Activated naive CD4-positive, alpha-beta T cell treated with anti-CD3 and anti-CD28 coated beads, Interleukin-2, amount 50 U/mL, for 72 hours (primary cell): ENCODE results near the gene KCP. TPM values are rescaled to one million over a fixed set of nuclear protein-coding genes. Genes with fewer than 3 reads are reported as not detected.

Experiments
- ATAC-seq, 2 donors: fragments of 150-1000 bp; cut with Tn5 transposase; 2 replicates each; pipeline ENCODE4 v1.10.0; 2021; ENCODE audit warnings: mild to moderate bottlenecking in 2 of 2, moderate library complexity in 2 of 2
- DNase-seq, 2 donors: peaks; one replicate each; pipeline ENCODE4 v3.0.0; 2021 to 2022; ENCODE audit warnings: low spot score in 2 of 2
- H3K27ac Mint-ChIP-seq, 2 donors: one replicate each; pipeline ENCODE4 v1.8.0; 2022; ENCODE audit warnings: mild to moderate bottlenecking in 2 of 2, mixed read lengths in 2 of 2
- H3K36me3 Mint-ChIP-seq, 2 donors: one replicate each; pipeline ENCODE4 v1.8.0; 2022; ENCODE audit warnings: mixed read lengths in 2 of 2
- H3K9me3 Mint-ChIP-seq, 2 donors: one replicate each; pipeline ENCODE4 v1.8.0; 2022; ENCODE audit warnings: mixed read lengths in 2 of 2
- total RNA-seq, 2 donors: library from RNA; stranded (reverse); gene quantifications; one replicate each; pipeline ENCODE4 v1.2.3, GENCODE V29; 2022

Gene KCP
- total RNA-seq, 2 donors from 2014 or later, result 0.16 TPM

DNA sequence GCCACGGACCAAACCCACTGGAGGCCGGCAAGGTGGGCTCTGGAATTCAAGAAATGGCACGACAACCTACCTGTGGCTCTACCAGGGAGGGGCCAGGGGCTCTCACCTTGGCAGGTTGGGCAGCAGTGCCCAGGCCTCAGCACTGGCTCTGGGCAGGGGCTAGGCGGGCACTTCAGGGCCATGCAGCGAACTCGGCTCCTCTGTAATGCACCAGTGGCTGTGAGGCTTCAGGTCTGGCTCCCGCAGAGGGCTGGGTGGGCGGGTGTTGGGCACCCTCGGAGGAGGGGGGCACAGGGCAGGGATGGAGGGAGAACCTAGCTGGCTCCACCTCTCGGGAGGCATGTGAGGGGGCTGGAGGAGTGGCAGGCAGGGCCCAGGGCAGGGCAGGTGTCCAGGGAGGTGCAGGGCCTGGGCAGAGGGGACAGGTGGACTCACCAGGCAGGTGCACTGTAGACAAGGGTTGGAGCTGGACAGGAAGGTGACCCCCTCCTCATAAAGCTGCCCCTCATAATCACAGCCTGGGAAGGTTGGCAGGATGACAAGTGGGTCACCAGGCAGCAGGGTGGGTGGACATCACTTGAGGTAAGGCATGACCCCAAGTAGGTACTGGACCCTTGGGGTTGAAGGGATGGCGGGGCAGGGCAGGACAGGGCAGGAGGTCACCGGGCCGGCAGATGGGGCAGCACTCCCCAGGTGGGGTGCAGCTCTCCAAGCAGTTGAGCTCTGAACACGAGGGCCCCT lies 6.7 kb downstream of the KCP start:
- no peak for ATAC-seq
- DNase-seq, result no peak
- H3K27ac Mint-ChIP-seq, result no peak overlapping the region
- peaks cover 0 to 6% of the 10 kb centered on the region in 2 donors for H3K9me3 Mint-ChIP-seq
- no peaks in the 10 kb centered on the region for H3K36me3 Mint-ChIP-seq

DNA sequence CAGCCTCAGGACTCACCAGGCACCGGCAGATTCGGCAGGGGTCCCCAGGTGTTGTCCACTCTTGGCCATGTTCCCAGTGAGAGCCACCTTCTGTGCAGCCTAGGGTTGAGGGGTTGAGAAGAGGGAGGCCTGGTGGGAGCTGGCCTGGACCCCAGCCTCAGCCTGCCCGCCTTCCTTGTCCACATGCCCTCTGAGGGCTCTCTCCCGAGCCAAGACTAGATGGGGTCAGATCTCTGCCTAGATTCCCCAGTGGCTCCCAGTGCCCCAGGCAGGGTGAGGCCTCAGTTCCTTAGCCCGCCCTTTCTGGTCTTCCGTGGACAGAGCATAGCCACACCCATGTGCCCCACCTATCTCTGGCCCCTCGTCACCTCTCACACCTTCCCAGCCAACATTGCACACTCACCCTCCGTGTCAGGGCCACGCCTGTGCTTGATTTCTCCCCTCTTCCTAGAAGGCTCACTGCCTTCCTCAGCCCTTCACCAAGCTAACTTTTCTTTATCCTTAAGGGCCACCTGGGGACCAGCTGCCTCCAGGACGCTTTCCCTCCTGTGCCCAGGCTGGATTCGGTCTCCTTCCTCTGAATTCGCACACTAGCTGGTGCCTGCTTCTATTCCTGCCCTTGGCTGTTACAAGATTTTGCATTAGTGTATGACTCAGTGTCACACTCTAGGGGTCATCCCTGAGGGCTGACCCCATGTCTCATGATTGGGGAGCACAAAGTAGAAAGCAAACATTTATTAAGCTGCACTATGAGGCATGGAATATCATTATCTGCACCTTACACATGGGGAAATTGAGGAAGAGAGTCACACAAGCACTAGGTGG lies 7.5 kb downstream of the KCP start:
- no peak for DNase-seq
- H3K36me3 Mint-ChIP-seq, result peaks cover 5 to 6% of the 10 kb centered on the region in 2 donors
- ATAC-seq, result no peak
- peaks cover 4 to 11% of the 10 kb centered on the region in 2 donors for H3K9me3 Mint-ChIP-seq
- H3K27ac Mint-ChIP-seq, result no peak overlapping the region

DNA sequence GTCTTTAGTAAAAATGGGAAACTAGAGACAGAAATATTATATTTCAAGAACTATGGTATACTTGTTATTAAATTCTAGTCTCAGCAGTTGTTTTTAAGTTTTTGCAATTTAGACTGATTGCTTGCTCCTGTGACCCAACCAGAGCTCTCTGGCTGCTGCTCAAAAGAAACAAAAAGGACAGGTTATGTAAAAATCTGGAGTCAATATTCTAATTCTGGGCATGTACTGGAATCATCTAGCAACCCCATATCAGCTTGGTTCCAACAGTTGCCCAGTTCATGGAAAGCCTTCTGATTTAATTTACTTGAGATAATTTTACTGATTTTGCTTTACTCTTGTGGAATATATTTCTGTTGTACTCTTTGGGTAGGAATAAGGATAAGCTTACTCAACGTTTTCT lies 10.3 kb downstream of the KCP start:
- peaks cover 4 to 11% of the 10 kb centered on the region in 2 donors for H3K9me3 Mint-ChIP-seq
- ATAC-seq (no peak), DNase-seq (no peak)
- H3K27ac Mint-ChIP-seq, result no peak overlapping the region
- H3K36me3 Mint-ChIP-seq, result peaks cover 5 to 6% of the 10 kb centered on the region in 2 donors

DNA sequence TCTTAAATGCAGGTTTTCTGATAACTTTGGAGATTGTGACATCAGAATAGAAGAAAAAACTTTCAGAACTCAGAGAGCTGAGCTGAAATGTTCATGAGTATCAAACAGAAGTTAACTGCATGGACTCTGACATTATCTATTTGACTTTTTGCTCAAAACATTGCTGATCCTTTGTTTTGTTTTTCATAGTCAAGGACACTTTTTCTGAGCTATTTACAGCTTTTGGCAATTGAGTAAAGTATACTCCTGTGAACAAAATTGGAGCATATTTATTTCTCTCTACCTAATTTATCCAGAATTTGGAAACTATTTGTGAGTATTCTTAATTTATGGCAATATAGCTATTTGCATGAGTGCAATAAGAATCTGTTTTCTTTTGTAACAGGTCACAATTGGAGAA lies 11.1 kb downstream of the KCP start:
- Mint-ChIP-seq H3K27ac (no peak overlapping the region), H3K9me3 (peaks cover 4 to 11% of the 10 kb centered on the region in 2 donors), H3K36me3 (peaks cover 5 to 6% of the 10 kb centered on the region in 2 donors)
- ATAC-seq, result no peak
- no peak for DNase-seq

DNA sequence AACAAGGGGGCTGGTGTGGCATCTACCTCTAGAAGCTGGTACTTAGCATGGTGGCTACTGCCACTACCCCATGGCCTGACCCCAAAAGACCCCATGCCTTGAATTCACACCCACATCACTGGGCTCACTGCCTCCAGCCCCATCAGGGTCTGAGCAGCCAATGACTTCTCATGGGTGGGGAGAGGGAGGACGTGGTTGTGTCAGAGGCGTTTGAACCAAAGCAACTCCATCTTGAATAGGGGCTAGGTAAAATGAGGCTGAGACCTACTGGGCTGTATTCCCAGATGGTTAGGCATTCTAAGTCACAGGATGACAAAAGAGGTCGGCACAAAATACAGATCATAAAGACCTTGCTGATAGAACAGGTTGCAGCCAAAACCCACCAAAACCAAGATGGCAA lies 15.2 kb downstream of the KCP start:
- ATAC-seq, result no peak

DNA sequence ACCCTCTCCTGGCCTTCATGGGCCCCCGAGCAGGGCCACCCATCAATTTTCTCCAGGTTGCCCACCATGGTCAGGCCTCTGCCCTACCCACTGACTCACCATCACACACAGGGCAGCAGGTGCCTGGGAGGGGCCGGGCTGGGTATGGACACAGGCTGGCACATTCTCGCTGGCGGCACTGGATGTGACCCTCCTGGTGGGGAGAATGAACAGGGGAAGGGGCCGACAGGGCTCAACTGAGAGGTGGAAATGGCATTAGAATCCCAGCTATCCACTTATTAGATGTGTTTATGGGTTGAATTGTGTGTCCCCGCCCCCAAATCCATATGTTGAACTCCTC lies 16.4 kb downstream of the KCP start:
- peaks cover 4 to 5% of the 10 kb centered on the region in 2 donors for H3K9me3 Mint-ChIP-seq
- ATAC-seq, result no peak
- no peak overlapping the region for H3K27ac Mint-ChIP-seq
- H3K36me3 Mint-ChIP-seq, result peaks cover 5 to 6% of the 10 kb centered on the region in 2 donors
- DNase-seq, result no peak

More for the DNA sequence above, 15.2 kb downstream of the KCP start:
- DNase-seq, result no peak
- no peak overlapping the region for H3K27ac Mint-ChIP-seq
- peaks cover 5 to 6% of the 10 kb centered on the region in 2 donors for H3K36me3 Mint-ChIP-seq
- peaks cover 4 to 5% of the 10 kb centered on the region in 2 donors for H3K9me3 Mint-ChIP-seq

DNA sequence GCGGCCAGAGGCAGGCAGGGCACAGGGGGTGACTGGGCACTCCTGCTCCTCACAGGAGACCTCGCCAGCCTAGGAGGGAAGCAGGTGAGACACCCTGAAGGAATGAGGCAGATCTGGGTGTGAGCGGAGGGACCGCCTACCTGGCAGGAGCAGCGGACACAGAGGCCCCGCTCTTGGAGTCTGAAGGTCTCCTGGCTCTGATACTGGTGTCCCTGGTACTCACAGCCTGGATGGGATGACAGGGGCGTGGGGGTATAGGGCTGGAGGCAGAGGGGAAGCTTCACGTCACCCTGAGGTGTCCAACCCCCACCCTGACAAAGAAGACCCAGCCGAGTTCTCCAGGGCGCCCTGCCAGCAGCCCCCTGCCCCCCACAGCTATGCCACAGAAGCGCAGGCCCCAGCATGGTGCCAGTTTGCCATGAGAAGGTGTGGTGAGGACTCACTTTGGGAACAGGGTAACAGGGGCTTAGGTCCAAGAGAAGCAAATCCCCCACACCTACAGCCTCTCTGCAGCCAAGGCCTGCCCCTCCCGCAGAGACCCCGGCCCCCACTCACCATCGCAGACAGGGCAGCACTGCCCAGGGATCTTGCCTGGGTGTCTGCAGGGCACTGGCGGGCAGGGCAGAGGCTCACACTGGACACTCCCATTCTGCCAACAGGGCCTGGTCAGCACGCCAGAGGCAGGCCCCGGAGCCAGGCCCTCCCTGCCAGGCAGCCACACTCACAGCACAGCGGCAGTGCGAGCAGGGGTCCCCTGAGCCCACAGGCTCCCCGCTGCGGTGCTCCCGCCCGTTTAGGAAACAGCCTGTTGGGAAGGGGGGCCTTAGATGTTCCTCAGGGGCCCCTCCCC lies 17.0 kb downstream of the KCP start:
- no peak for ATAC-seq
- Mint-ChIP-seq H3K9me3 (peaks cover 2% of the 10 kb centered on the region in 2 donors), H3K27ac (no peak overlapping the region), H3K36me3 (peaks cover 3% of the 10 kb centered on the region in 2 donors)
- DNase-seq, result no peak

DNA sequence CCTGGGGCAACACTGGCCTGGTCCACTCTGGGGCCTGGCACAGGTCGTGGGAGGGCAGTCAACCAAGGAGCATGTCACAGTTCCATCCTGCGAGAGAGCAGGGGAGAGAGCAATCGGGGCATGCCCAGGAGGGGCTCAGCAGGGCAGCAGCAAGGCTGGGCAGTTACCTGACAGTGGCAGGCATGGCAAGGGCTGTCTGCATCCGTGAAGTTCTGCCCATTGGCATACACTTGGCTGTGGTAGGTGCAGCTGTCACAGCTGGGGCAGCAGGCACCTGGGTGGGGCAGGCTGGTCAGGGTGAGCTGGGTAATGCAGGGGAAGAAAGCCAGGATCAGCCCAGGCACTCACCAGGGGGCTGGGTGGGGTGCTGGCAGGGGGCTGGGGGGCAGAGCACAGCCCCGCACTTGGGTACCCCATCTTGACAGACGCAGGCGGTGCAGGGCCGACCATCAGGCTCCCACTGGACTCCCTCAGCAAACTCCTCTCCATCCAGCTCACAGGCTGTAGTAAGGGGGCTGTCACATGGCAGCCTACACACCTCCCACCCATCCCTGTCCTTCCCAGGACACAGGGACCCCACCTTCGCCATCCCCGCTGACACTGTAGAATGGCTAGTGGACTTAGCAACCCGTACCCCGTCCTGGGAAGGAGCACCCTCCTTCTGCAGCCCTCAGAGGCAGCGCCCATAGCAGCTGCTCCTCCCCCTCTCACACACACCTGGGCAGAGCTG lies 17.8 kb downstream of the KCP start:
- H3K36me3 Mint-ChIP-seq, result no peaks in the 10 kb centered on the region
- H3K9me3 Mint-ChIP-seq, result no peaks in the 10 kb centered on the region
- DNase-seq, result no peak
- no peak overlapping the region for H3K27ac Mint-ChIP-seq
- ATAC-seq, result no peak

DNA sequence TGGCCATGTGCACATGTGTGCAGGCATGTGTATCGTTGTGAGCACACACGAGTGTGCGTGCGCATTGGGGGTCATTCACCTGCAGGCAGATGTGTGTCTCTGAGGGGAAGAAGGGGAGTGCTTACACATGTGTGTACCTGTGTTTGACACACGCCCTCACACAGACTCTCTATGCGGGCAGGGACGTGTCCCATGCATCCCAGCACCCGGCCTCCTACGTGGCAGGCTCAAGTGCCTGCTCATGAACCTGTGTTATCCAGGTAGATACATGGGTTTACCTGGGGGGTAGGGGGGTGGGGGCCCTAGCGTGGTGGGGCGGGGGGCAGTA lies 18.6 kb downstream of the KCP start:
- Mint-ChIP-seq H3K9me3 (no peaks in the 10 kb centered on the region), H3K27ac (no peak overlapping the region), H3K36me3 (no peaks in the 10 kb centered on the region)
- no peak for ATAC-seq
- no peak for DNase-seq

DNA sequence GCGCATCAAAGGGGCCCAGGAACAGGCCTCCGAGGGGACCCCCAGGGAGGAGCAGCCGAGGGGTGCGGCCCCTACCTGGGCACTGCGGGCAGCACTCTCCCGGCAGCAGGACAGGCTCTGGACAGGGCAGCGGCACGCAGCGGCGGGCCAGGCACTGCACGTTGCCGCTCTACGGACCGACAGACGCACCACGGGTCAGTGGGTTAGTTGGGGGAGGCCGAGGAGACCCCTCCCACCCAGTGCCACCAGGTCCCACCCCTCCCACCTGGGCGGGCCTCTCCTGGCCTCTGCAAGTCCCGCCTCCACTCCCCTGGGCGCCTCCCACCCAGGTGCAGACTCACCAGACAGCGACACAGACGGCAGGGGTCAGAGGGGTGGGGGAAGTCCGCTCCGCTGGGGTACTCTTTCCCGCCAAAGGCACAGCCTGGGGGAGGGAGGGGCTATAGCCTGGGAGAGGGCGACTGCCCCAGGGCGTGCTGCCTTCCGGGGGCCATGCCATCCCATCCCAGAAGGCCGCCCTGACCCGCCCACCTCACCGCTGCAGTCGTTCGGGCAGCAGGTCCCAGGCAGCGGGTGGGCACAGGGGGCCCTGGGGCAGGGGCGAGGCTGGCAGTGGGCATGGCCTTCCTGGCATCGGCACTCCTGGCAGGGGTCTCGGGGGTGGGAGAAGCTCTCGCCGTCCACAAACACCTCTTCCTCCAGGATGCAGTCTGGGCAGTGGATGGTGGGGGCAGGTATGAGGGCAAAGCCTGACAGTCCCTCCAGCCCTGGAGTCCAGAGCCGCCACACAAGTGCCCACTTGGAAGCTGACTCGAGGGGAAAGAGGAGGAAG lies 19.2 kb downstream of the KCP start:
- Mint-ChIP-seq H3K36me3 (no peaks in the 10 kb centered on the region), H3K9me3 (no peaks in the 10 kb centered on the region), H3K27ac (no peak overlapping the region)
- DNase-seq (peak in 1 of 2 donors; percentile 54), ATAC-seq (peak; percentile 16 to 17)

DNA sequence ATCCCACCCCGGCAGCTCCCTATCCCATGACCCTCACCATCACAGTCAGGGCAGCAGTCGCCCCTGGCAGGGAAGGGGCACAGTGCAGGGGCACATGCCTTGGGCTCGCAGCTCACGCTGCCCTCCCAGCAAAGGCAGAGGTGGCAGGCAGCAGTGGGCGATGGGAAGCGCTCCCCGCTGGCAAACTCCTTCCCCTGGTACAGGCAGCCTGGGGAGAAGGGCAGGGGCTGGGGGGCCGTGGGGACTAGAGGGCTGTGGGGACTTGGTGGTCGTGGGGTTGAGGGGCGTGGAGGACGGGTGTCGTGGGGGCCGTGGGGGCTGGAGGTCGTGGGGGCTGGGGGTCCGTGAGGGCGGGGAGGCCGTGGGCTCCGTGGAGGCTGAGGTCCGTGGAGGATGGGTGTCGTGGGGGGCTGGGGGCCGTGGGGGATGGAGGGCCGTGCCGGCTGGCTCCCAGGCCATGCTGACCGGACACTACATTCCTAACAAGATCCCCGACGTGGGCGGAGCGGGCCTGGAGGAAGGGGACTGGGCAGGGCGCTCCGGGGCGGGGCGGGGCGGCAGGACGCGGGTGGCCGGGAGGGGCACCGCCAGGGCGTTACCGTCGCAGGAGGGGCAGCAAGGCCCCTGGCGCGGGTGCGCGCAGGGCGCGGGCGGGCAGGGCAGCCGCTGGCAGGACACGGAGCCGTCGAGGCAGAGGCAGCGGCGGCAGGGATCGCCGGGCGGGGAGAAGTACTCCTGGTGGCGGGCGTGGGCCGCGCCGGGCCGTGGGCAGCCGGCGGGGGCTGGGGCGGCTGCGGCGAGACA lies 20.0 kb downstream of the KCP start:
- no peaks in the 10 kb centered on the region for H3K36me3 Mint-ChIP-seq
- no peaks in the 10 kb centered on the region for H3K9me3 Mint-ChIP-seq
- ATAC-seq, result peak; percentile 9 to 17
- DNase-seq, result no peak
- H3K27ac Mint-ChIP-seq, result no peak overlapping the region

DNA sequence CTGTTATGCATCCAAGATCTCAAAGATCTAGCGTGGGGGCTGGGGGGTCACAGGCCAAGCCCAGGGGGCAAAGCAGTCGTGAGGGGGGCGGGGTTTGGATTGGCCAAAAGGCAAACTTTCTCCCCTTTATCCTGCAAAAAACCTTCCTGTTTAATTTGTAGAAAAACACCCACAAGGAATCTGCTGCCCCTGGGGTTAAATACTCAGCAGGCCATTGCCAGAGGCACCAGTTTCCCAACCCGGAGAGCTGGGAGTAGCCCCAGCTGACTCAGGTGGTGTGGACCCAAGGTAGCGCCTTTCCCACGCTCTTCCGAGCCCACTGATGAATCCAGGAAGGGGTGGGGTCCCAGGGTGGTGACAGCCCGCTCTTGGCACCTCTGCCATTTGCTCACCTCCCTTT lies 21.4 kb downstream of the KCP start:
- no peaks in the 10 kb centered on the region for H3K36me3 Mint-ChIP-seq
- DNase-seq (no peak), ATAC-seq (no peak)
- H3K9me3 Mint-ChIP-seq, result no peaks in the 10 kb centered on the region
- no peak overlapping the region for H3K27ac Mint-ChIP-seq

DNA sequence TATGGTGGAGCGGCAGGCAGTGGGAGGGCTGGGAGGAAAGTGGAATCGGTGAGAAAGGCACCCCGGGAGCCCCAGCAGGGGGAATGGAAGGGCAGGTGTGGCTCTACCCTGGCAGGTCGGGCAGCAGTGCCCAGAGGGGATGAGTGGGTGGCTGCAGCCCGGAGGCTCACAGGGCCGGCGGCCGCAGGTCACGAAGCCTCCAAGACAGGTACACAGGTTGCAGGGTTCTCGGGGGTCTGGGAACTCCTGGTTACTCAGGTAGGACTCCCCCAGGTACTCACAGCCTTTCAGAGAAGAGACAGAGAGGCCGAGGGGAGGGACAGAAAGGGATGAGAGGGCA lies 21.8 kb downstream of the KCP start:
- Mint-ChIP-seq H3K27ac (no peak overlapping the region), H3K9me3 (no peaks in the 10 kb centered on the region), H3K36me3 (no peaks in the 10 kb centered on the region)
- no peak for DNase-seq
- ATAC-seq, result no peak

DNA sequence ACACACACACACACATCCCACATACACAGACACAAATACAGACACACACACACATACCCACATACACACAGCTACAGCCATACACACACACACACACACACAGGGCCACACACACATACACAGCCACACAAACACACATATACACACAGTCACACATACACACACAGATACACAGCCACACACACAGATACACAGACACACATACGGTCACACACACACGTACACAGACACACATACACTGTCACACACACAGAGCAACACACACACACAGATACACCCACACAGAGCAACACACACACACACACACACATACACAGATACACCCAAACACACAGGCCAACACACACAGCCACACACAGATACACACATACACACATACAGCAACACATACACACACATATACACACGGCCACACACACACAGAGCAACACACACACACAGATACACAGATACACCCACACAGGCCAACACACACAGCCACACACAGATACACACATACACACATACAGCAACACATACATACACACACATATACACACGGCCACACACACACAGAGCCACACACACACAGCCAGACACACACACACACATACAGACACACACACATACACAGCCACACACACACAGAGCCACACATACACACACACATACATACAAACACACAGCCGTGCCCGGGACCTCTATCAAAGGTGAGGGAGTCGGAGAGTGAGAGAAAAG lies 22.3 kb downstream of the KCP start:
- ATAC-seq, result no peak
- DNase-seq, result no peak
- no peaks in the 10 kb centered on the region for H3K9me3 Mint-ChIP-seq
- no peak overlapping the region for H3K27ac Mint-ChIP-seq
- H3K36me3 Mint-ChIP-seq, result no peaks in the 10 kb centered on the region
